CD4-positive, CD25-positive, alpha-beta regulatory T cell (primary cell): ENCODE data around the gene BLMH. TPM values are rescaled to one million over a fixed set of nuclear protein-coding genes. Genes with fewer than 3 reads are reported as not detected.

Experiments used
- ATAC-seq, 2 donors: fragments of 150-1000 bp; cut with Tn5 transposase; one replicate each; pipeline ENCODE4 v1.10.0; 2021; ENCODE audit warnings: low read depth in 2 of 2, moderate number of reproducible peaks in 2 of 2, moderate library complexity in 1 of 2
- DNase-seq, 3 donors: peaks; one replicate each; pipeline versions ENCODE4 v3.0.0 to v3.0.0-alpha.2; 2012 to 2022; ENCODE audit warnings: mixed read lengths in 1 of 3
- H3K27ac ChIP-seq: one replicate; pipeline ENCODE4 v1.7.0; 2013; ENCODE audit warnings: mild to moderate bottlenecking, low read length; ENCODE audit not compliant: insufficient read depth, poor library complexity, severe bottlenecking
- H3K27me3 ChIP-seq: one replicate; pipeline ENCODE4 v1.7.0; 2013; ENCODE audit warnings: low read length; ENCODE audit not compliant: control insufficient read depth, insufficient read depth
- H3K36me3 ChIP-seq: one replicate; pipeline ENCODE4 v1.7.0; 2013; ENCODE audit warnings: mild to moderate bottlenecking, low read length, moderate library complexity; ENCODE audit not compliant: control insufficient read depth, insufficient read depth
- H3K4me1 ChIP-seq: 2 replicates; pipeline ENCODE4 v1.7.0; 2013; ENCODE audit warnings: mild to moderate bottlenecking, low read length; ENCODE audit not compliant: insufficient read depth, control insufficient read depth, poor library complexity, severe bottlenecking
- H3K4me3 ChIP-seq: one replicate; pipeline ENCODE4 v1.7.0; 2013; ENCODE audit warnings: low read depth, mild to moderate bottlenecking, low read length, moderate library complexity
- H3K9me3 ChIP-seq, 2 experiments: 1 replicate in 1 of 2; 2 replicates in 1 of 2; pipeline ENCODE4 v1.7.0; 2013; ENCODE audit warnings: low read length in 2 of 2, mild to moderate bottlenecking in 1 of 2, moderate library complexity in 1 of 2; ENCODE audit not compliant: control insufficient read depth in 2 of 2
- H3K27ac Mint-ChIP-seq, 3 donors: one replicate each; pipeline ENCODE4 v1.8.0; 2020 to 2022; ENCODE audit warnings: mild to moderate bottlenecking in 3 of 3, mixed read lengths in 3 of 3, moderate library complexity in 2 of 3
- H3K27me3 Mint-ChIP-seq: one replicate; pipeline ENCODE4 v1.8.0; 2022; ENCODE audit warnings: mild to moderate bottlenecking, mixed read lengths
- H3K36me3 Mint-ChIP-seq: one replicate; pipeline ENCODE4 v1.8.0; 2020; ENCODE audit warnings: mixed read lengths
- H3K4me1 Mint-ChIP-seq, 4 donors: one replicate each; pipeline ENCODE4 v1.8.0; 2020 to 2022; ENCODE audit warnings: mixed read lengths in 4 of 4, mild to moderate bottlenecking in 1 of 4
- H3K4me3 Mint-ChIP-seq, 4 donors: one replicate each; pipeline ENCODE4 v1.8.0; 2020 to 2022; ENCODE audit warnings: mild to moderate bottlenecking in 4 of 4, mixed read lengths in 4 of 4, moderate library complexity in 3 of 4
- H3K9me3 Mint-ChIP-seq, 7 donors: one replicate each; pipeline ENCODE4 v1.8.0; 2020 to 2022; ENCODE audit warnings: mixed read lengths in 7 of 7, mild to moderate bottlenecking in 3 of 7, moderate library complexity in 2 of 7
- polyA plus RNA-seq, 4 donors: library from polyadenylated mRNA; unstranded; fragments of 300-500 nt; fragmentation: Illumina TruSeq; gene quantifications; one replicate each; pipeline ENCODE4 v1.2.3, GENCODE V29; 2021
- total RNA-seq: library from RNA; stranded (reverse); gene quantifications from one replicate; pipeline ENCODE4 v1.2.3, GENCODE V29; 2022

The BLMH gene
- total and polyA plus RNA-seq, 5 donors from 2014 or later: 16.7 to 30.0 (median 19.5) TPM

- H3K4me3 Mint-ChIP-seq: no peak overlapping the region
- H3K9me3 Mint-ChIP-seq: no peaks in the 10 kb centered on the region
These were observed 92.1 kb downstream of the BLMH start for GRCh38 chr17:30199600-30199999.

More at GRCh38 chr17:30199600-30199999, 92.1 kb downstream of the BLMH start:
- Mint-ChIP-seq H3K27ac (no peak overlapping the region), H3K27me3 (peaks cover 24% of the 10 kb centered on the region), H3K4me1 (no peaks in the 10 kb centered on the region), H3K36me3 (no peaks in the 10 kb centered on the region)
- no peaks in the 10 kb centered on the region for H3K9me3 ChIP-seq
- no peak overlapping the region for H3K27ac ChIP-seq
- H3K4me1 ChIP-seq: no peaks in the 10 kb centered on the region
- peaks cover 4% of the 10 kb centered on the region for H3K27me3 ChIP-seq
- no peak for ATAC-seq
- DNase-seq: no peak
- no peak overlapping the region for H3K4me3 ChIP-seq
- no peaks in the 10 kb centered on the region for H3K36me3 ChIP-seq

Other genes starting within 250 kb of the BLMH start
- 31.8 TPM for gene NSRP1, start 175.1 kb downstream of the BLMH start, total RNA-seq
- gene NSRP1, start 175.1 kb downstream of the BLMH start, polyA plus RNA-seq: 10 to 100 TPM; 16.3 to 27.2 (median 22.2) TPM
- 0.25 TPM for gene SLC6A4, start 56.2 kb downstream of the BLMH start, total RNA-seq
- under 1 TPM in 1 of 4 donors, not detected in 3; 0.24 TPM for gene SLC6A4, start 56.2 kb downstream of the BLMH start, polyA plus RNA-seq
- gene TMIGD1, start 42.1 kb upstream of the BLMH start, total RNA-seq: not detected
- not detected for gene TMIGD1, start 42.1 kb upstream of the BLMH start, polyA plus RNA-seq
- 40.2 TPM for gene CPD, start 87.0 kb upstream of the BLMH start, total RNA-seq
- gene CPD, start 87.0 kb upstream of the BLMH start, polyA plus RNA-seq: 10 to 100 TPM in 1 of 4 donors, 1 to 10 TPM in 3; 6.5 to 11.0 (median 8.1) TPM
- 51.1 TPM for gene GOSR1, start 185.5 kb upstream of the BLMH start, total RNA-seq
- 10 to 100 TPM; 42.8 to 71.4 (median 53.5) TPM for gene GOSR1, start 185.5 kb upstream of the BLMH start, polyA plus RNA-seq